H1 (cell line): ENCODE measurements around the gene PGM2. TPM values are rescaled to one million over a fixed set of nuclear protein-coding genes. Genes with fewer than 3 reads are reported as not detected.

ENCODE experiments used
- CTCF ChIA-PET: fragments of 300-600 bp; sonication (Branson Sonifier 250); formaldehyde crosslinking; loops from one replicate; lab custom pipeline; 2021; ENCODE audit not compliant: partially characterized antibody; lab: Charles Lee
- POLR2A ChIA-PET: fragments of 300-600 bp; sonication (Branson Sonifier 250); formaldehyde crosslinking; loops from one replicate; lab custom pipeline; 2021; ENCODE audit warnings: inconsistent platforms; ENCODE audit not compliant: partially characterized antibody; lab: Charles Lee
- DNase-seq, 2 experiments: peaks; one replicate each; pipeline versions ENCODE4 v3.0.0 to v3.0.0-alpha.2; 2010 to 2022; ENCODE audit warnings: low spot score in 2 of 2, low read depth in 1 of 2, mixed read lengths in 1 of 2
- FAIRE-seq: peaks from 2 replicates; lab custom pipeline; 2011; peaks lifted over from hg19 to GRCh38; lab: Jason Lieb, UNC
- H2AFZ ChIP-seq: 2 replicates; pipeline ENCODE4 v1.8.1; 2012; ENCODE audit warnings: low read length, inconsistent platforms
- H2AK5ac ChIP-seq: 2 replicates; pipeline ENCODE4 v1.6.1; 2013; ENCODE audit warnings: low read depth, low read length
- H2BK120ac ChIP-seq: replicated peaks from 2 replicates; pipeline ENCODE3; 2013; ENCODE audit warnings: low read depth, low read length, inconsistent platforms
- H2BK12ac ChIP-seq: 2 replicates; pipeline ENCODE4 v1.6.1; 2013; ENCODE audit warnings: low read depth, low read length
- H2BK15ac ChIP-seq: 2 replicates; pipeline ENCODE4 v1.6.1; 2013; ENCODE audit warnings: low read length
- H2BK20ac ChIP-seq: 2 replicates; pipeline ENCODE4 v1.6.1; 2013; ENCODE audit warnings: low read length
- H2BK5ac ChIP-seq: 2 replicates; pipeline ENCODE4 v1.6.1; 2013; ENCODE audit warnings: low read depth, low read length
- H3K14ac ChIP-seq: 2 replicates; pipeline ENCODE4 v1.6.1; 2013; ENCODE audit warnings: inconsistent platforms; ENCODE audit not compliant: insufficient read length
- H3K18ac ChIP-seq: 2 replicates; pipeline ENCODE4 v1.6.1; 2013; ENCODE audit warnings: low read length; ENCODE audit errors: extremely low read depth
- H3K23ac ChIP-seq: 2 replicates; pipeline ENCODE4 v1.6.1; 2013; ENCODE audit warnings: inconsistent platforms; ENCODE audit not compliant: insufficient read length
- H3K23me2 ChIP-seq: 2 replicates; pipeline ENCODE4 v1.6.1; 2013; ENCODE audit warnings: low read depth, low read length
- H3K27ac ChIP-seq: 2 replicates; pipeline ENCODE4 v1.6.1; 2011; ENCODE audit warnings: low read depth, low read length, inconsistent platforms
- H3K27me3 ChIP-seq, 4 experiments: replicated peaks in 1 of 4; 1 replicate in 1 of 4; 2 replicates in 3 of 4; pipeline versions ENCODE4 v1.6.1 to v1.8.1; 2011 to 2013; ENCODE audit warnings: low read length in 3 of 4, mild to moderate bottlenecking in 3 of 4, inconsistent platforms in 2 of 4, mixed read lengths in 2 of 4, moderate library complexity in 1 of 4; ENCODE audit not compliant: control insufficient read depth in 3 of 4, insufficient read depth in 3 of 4; ENCODE audit errors: extremely low read depth in 1 of 4
- H3K36me3 ChIP-seq, 4 experiments: 2 replicates each; pipeline versions ENCODE4 v1.6.1 to v1.8.1; 2011 to 2013; ENCODE audit warnings: mild to moderate bottlenecking in 4 of 4, low read length in 3 of 4, moderate library complexity in 2 of 4, control low read depth in 1 of 4, inconsistent platforms in 1 of 4; ENCODE audit not compliant: insufficient read depth in 4 of 4, control insufficient read depth in 2 of 4
- H3K4ac ChIP-seq: replicated peaks from 2 replicates; pipeline ENCODE3; 2013; ENCODE audit warnings: low read length, low read depth, mixed read lengths, inconsistent platforms; ENCODE audit not compliant: insufficient read length
- H3K4me1 ChIP-seq, 4 experiments: replicated peaks in 1 of 4; 1 replicate in 1 of 4; 2 replicates in 3 of 4; pipeline versions ENCODE4 v1.6.1 to v1.8.1; 2011 to 2013; ENCODE audit warnings: low read length in 3 of 4, inconsistent platforms in 2 of 4, mixed read lengths in 1 of 4; ENCODE audit not compliant: insufficient read depth in 4 of 4, control insufficient read depth in 3 of 4
- H3K4me2 ChIP-seq, 2 experiments: 2 replicates each; pipeline versions ENCODE4 v1.6.1 to v1.8.1; 2011 to 2013; ENCODE audit warnings: low read depth in 2 of 2, low read length in 2 of 2, control low read depth in 1 of 2, inconsistent platforms in 1 of 2, mild to moderate bottlenecking in 1 of 2; ENCODE audit not compliant: insufficient read depth in 1 of 2
- H3K4me3 ChIP-seq, 4 experiments: fragments of 200-600, 300-600 bp in 1 of 4; sonication (generic), shearing (Covaris generic), sonication (Bioruptor Twin) in 1 of 4; 2 replicates each; pipeline versions ENCODE4 v1.5.1 to v1.8.1; 2011 to 2016; ENCODE audit warnings: low read length in 4 of 4, low read depth in 3 of 4, control low read depth in 2 of 4, inconsistent platforms in 2 of 4, mild to moderate bottlenecking in 2 of 4, mixed read lengths in 1 of 4, moderate library complexity in 1 of 4; ENCODE audit not compliant: insufficient read depth in 2 of 4; ENCODE audit errors: extremely low read depth in 1 of 4
- H3K56ac ChIP-seq: replicated peaks from 2 replicates; pipeline ENCODE3; 2013; ENCODE audit warnings: low read depth, mild to moderate bottlenecking, mixed read lengths, low read length, inconsistent platforms; ENCODE audit not compliant: insufficient read length
- H3K79me1 ChIP-seq: 2 replicates; pipeline ENCODE4 v1.6.1; 2013; ENCODE audit warnings: low read depth, low read length, control low read depth
- H3K79me2 ChIP-seq, 2 experiments: 2 replicates each; pipeline versions ENCODE4 v1.6.1 to v1.8.1; 2012 to 2013; ENCODE audit warnings: low read length in 2 of 2, mild to moderate bottlenecking in 2 of 2, inconsistent platforms in 1 of 2; ENCODE audit not compliant: insufficient read depth in 2 of 2, control insufficient read depth in 1 of 2
- H3K9ac ChIP-seq, 4 experiments: replicated peaks in 1 of 4; 1 replicate in 1 of 4; 2 replicates in 3 of 4; pipeline versions ENCODE4 v1.6.1 to v1.8.1; 2011 to 2013; ENCODE audit warnings: low read depth in 3 of 4, low read length in 3 of 4, control low read depth in 2 of 4, mild to moderate bottlenecking in 2 of 4, moderate library complexity in 2 of 4, inconsistent platforms in 1 of 4; ENCODE audit errors: extremely low read depth in 1 of 4
- H3K9me3 ChIP-seq, 2 experiments: 2 replicates each; pipeline versions ENCODE4 v1.6.1 to v1.8.1; 2012 to 2013; ENCODE audit warnings: mild to moderate bottlenecking in 2 of 2, moderate library complexity in 2 of 2, control low read depth in 1 of 2, inconsistent platforms in 1 of 2, low read depth in 1 of 2, low read length in 1 of 2, mixed read lengths in 1 of 2; ENCODE audit not compliant: insufficient read depth in 2 of 2
- H4K20me1 ChIP-seq, 2 experiments: replicated peaks in 1 of 2; 2 replicates each; pipeline versions ENCODE3 to v1.8.1; 2011 to 2013; ENCODE audit warnings: inconsistent platforms in 2 of 2, low read length in 2 of 2, mild to moderate bottlenecking in 1 of 2; ENCODE audit not compliant: insufficient read depth in 2 of 2, control insufficient read depth in 1 of 2
- H4K5ac ChIP-seq: 2 replicates; pipeline ENCODE4 v1.6.1; 2013; ENCODE audit warnings: low read length, low read depth, mixed read lengths, inconsistent platforms; ENCODE audit not compliant: insufficient read length
- H4K8ac ChIP-seq: 2 replicates; pipeline ENCODE4 v1.8.0; 2013; ENCODE audit warnings: mild to moderate bottlenecking, moderate library complexity, low read length, inconsistent platforms; ENCODE audit not compliant: insufficient read depth; ENCODE audit errors: extremely low read depth
- H4K91ac ChIP-seq: replicated peaks from 2 replicates; pipeline ENCODE3; 2013; ENCODE audit warnings: low read length, mixed read lengths, inconsistent platforms; ENCODE audit not compliant: insufficient read length
- ASH2L ChIP-seq: fragments of 200-600, 300-600 bp; sonication (generic); IDR thresholded peaks from one replicate; pipeline ENCODE4 v1.7.1; 2017; ENCODE audit warnings: low read length
- ATF2 ChIP-seq: IDR thresholded peaks from 2 replicates; pipeline ENCODE4 v1.6.1; 2012; ENCODE audit warnings: low read length, inconsistent platforms
- BRCA1 ChIP-seq: IDR thresholded peaks from 2 replicates; pipeline ENCODE4 v1.6.1; 2012; ENCODE audit warnings: low read depth, low read length, improper control_type of control experiment
- E2F6 ChIP-seq: IDR thresholded peaks from 2 replicates; pipeline ENCODE4 v1.6.1; 2012; ENCODE audit warnings: inconsistent platforms
- GABPA ChIP-seq: IDR thresholded peaks from 2 replicates; pipeline ENCODE4 v1.6.1; 2011; ENCODE audit warnings: mild to moderate bottlenecking, low read length, moderate library complexity, borderline replicate concordance; ENCODE audit not compliant: insufficient read depth
- HDAC2 ChIP-seq, 2 experiments: fragments of 300-600 bp in 1 of 2; sonication (generic) in 1 of 2; IDR thresholded peaks; 2 replicates each; pipeline ENCODE4 v1.6.1; 2011 to 2012; ENCODE audit warnings: low read depth in 2 of 2, low read length in 2 of 2, mild to moderate bottlenecking in 2 of 2, moderate library complexity in 2 of 2, borderline replicate concordance in 1 of 2, inconsistent platforms in 1 of 2
- KDM1A ChIP-seq: fragments of 200-600, 300-600 bp; sonication (generic); IDR thresholded peaks from 2 replicates; pipeline ENCODE4 v1.7.1; 2016; ENCODE audit warnings: mild to moderate bottlenecking, low read length, borderline replicate concordance
- PHF8 ChIP-seq: fragments of 200-600 bp; sonication (generic); conservative IDR thresholded peaks from 2 replicates; pipeline ENCODE4 v1.7.1; 2012; ENCODE audit warnings: low read depth, mild to moderate bottlenecking, inconsistent platforms, low read length, moderate library complexity
- RFX5 ChIP-seq: IDR thresholded peaks from 2 replicates; pipeline ENCODE4 v1.6.1; 2011; ENCODE audit warnings: low read depth, low read length, improper control_type of control experiment, borderline replicate concordance
- SIX5 ChIP-seq: IDR thresholded peaks from 2 replicates; pipeline ENCODE4 v1.6.1; 2011; ENCODE audit warnings: mild to moderate bottlenecking, low read depth, low read length
- SRF ChIP-seq: IDR thresholded peaks from 2 replicates; pipeline ENCODE4 v1.6.1; 2011; ENCODE audit warnings: mild to moderate bottlenecking, low read depth, low read length, moderate library complexity
- TBP ChIP-seq: IDR thresholded peaks from 2 replicates; pipeline ENCODE4 v1.6.1; 2011; ENCODE audit warnings: low read depth, low read length, improper control_type of control experiment
- WGBS, 2 experiments: shearing (Covaris generic) in 1 of 2; methylation state at CpG; one replicate each; pipeline versions ENCODE4 v1.1.6 to v1.1.7; 2013 to 2015; ENCODE audit warnings: low lambda C conversion rate in 2 of 2, mixed read lengths in 2 of 2, inconsistent platforms in 1 of 2, low coverage in 1 of 2, missing lambda C conversion rate in 1 of 2; ENCODE audit not compliant: insufficient replicate concordance in 2 of 2, insufficient coverage in 1 of 2, insufficient read length in 1 of 2; ENCODE audit errors: extremely low coverage in 1 of 2, missing lambda C conversion rate in 1 of 2; 5-methylcytosine and 5-hydroxymethylcytosine counted together
- polyA plus RNA-seq, 7 experiments: library from polyadenylated mRNA; depleted of rRNA in 3 of 7; stranded (reverse) in 5 of 7; unstranded in 2 of 7; fragments of >200 nt in 5 of 7; fragments of 200-250 nt in 2 of 7; gene quantifications; 1 replicate in 5 of 7; 2 replicates in 1 of 7; 4 replicates in 1 of 7; pipeline versions ENCODE4 v1.2.1 to v1.2.3, GENCODE V29; 2011 to 2013; ENCODE audit warnings: missing spikeins in 2 of 7, mixed read lengths in 2 of 7
- total RNA-seq: library from RNA; stranded (reverse); fragmentation: NEBNext Ultra II Directional; extraction: Animal tissue kit (Norgen Biotek cat#: 25700); gene quantifications from 2 replicates; pipeline ENCODE4 v1.2.1, GENCODE V29; 2021

Gene PGM2
- total and polyA plus RNA-seq, 2 of the 8 experiments (the other 6 are each of a cell fraction or from before 2014, with no cell fraction given), result 7.7 to 38.0 TPM

GRCh38 chr4:37903901-37904300, 77.4 kb downstream of the PGM2 start:
- Histone ChIP-seq H3K56ac (no peak overlapping the region), H2AK5ac (no peak overlapping the region), H2BK5ac (no peak overlapping the region), H2BK20ac (no peak overlapping the region), H3K4me2 (no peak overlapping the region), H2AFZ (no peak overlapping the region), H4K20me1 (no peaks in the 10 kb centered on the region), H3K27me3 (no peaks in the 10 kb centered on the region), H4K8ac (no peak overlapping the region), H3K79me1 (no peaks in the 10 kb centered on the region), H3K4me3 (no peak overlapping the region), H4K5ac (no peak overlapping the region), H3K23ac (no peak overlapping the region), H3K36me3 (no peaks in the 10 kb centered on the region), H2BK120ac (no peak overlapping the region), H3K23me2 (no peaks in the 10 kb centered on the region), H2BK15ac (no peak overlapping the region), H3K14ac (no peak overlapping the region), H2BK12ac (no peak overlapping the region), H3K4me1 (peaks cover 0 to 7% (median 1%) of the 10 kb centered on the region in 4 experiments; a peak in 5 of 7 replicates), H3K9ac (no peak overlapping the region), H3K27ac (no peak overlapping the region), H3K4ac (no peak overlapping the region), H3K79me2 (no peaks in the 10 kb centered on the region), H3K18ac (no peak overlapping the region), H4K91ac (no peak overlapping the region), H3K9me3 (no peaks in the 10 kb centered on the region)
- ChIA-PET POLR2A (interaction anchor here (1.1 kb wide), 1 partner anchor 13 kb away, joined by 3 read pairs; no protein-coding TSS in a partner anchor), CTCF (interaction anchor here (1.1 kb wide), 1 partner anchor 14 kb away, joined by 3 read pairs; no protein-coding TSS in a partner anchor)
- 84% methylated on average over 3 of the region's 3 CpGs; no CpG with 5 or more reads in 1 of the 2 experiments for WGBS, 2 experiments
- DNase-seq, result no peak
- FAIRE-seq, result no peak
- TF ChIP-seq RFX5 (no peak), KDM1A (no peak), SRF (no peak), ASH2L (no peak), PHF8 (no peak), HDAC2 (IDR thresholded peaks at IDR 0.05; ENCODE audit: borderline replicate concordance in 1 of 2, low read depth in 2 of 2, low read length in 2 of 2) (no peak), ATF2 (no peak), BRCA1 (no peak), SIX5 (no peak), GABPA (no peak), E2F6 (no peak), TBP (no peak)
